ENCODE results near the gene EML6.
A peak's percentile ranks its signal among the peaks of the same experiment; 100 is the strongest.

The EML6 gene

GRCh38 chr2:54708584-54709335 lies 14.7 kb upstream of the EML6 start:
- DNase-seq = no peak

GRCh38 chr2:54709336-54709809 lies 14.1 kb upstream of the EML6 start:
- DNase-seq = no peak

- DNase-seq = no peak
Measured at GRCh38 chr2:54710216-54710615, 13.2 kb upstream of the EML6 start.

GRCh38 chr2:54712516-54712915 lies 10.9 kb upstream of the EML6 start:
- DNase-seq = no peak

- no peak for DNase-seq
Measured at GRCh38 chr2:54714996-54715395, 8.5 kb upstream of the EML6 start.

GRCh38 chr2:54716375-54716774 lies 7.1 kb upstream of the EML6 start:
- peak in 1 of 2 donors; percentile 50 for DNase-seq

- DNase-seq = no peak
Measured at GRCh38 chr2:54720563-54720962, 2.9 kb upstream of the EML6 start.

GRCh38 chr2:54722641-54723040 lies 821 bp upstream of the EML6 start:
- peak in 1 of 2 donors; percentile 10 for DNase-seq

GRCh38 chr2:54723996-54724559 lies 616 bp downstream of the EML6 start:
- peak in 1 of 2 donors; percentile 4 for DNase-seq

- no peak for DNase-seq
Measured at GRCh38 chr2:54724560-54725342, 1.3 kb downstream of the EML6 start.

GRCh38 chr2:54725343-54726099 lies 2.1 kb downstream of the EML6 start:
- no peak for DNase-seq

GRCh38 chr2:54726431-54726830 lies 3.0 kb downstream of the EML6 start:
- DNase-seq = no peak

GRCh38 chr2:54726940-54727339 lies 3.5 kb downstream of the EML6 start:
- no peak for DNase-seq

- no peak for DNase-seq
Measured at GRCh38 chr2:54728669-54729120, 5.2 kb downstream of the EML6 start.

GRCh38 chr2:54735636-54736035 lies 12.2 kb downstream of the EML6 start:
- DNase-seq = no peak

GRCh38 chr2:54738281-54738680 lies 14.8 kb downstream of the EML6 start:
- DNase-seq = no peak

GRCh38 chr2:54740333-54740732 lies 16.9 kb downstream of the EML6 start:
- no peak for DNase-seq

- DNase-seq = no peak
Measured at GRCh38 chr2:54741250-54741649, 17.8 kb downstream of the EML6 start.

GRCh38 chr2:54750040-54750439 lies 26.6 kb downstream of the EML6 start:
- no peak for DNase-seq

GRCh38 chr2:54752439-54752838 lies 29.0 kb downstream of the EML6 start:
- DNase-seq = no peak

- no peak for DNase-seq
Measured at GRCh38 chr2:54755641-54756326, 32.3 kb downstream of the EML6 start.

- DNase-seq = peak; percentile 29 to 65
Measured at GRCh38 chr2:54757500-54757899, 34.0 kb downstream of the EML6 start.

All from inflammatory macrophage (primary cell).